ENCODE results near the gene ZNF814.
"Not testable (repeated sequence)": the region's sequence is repeated elsewhere in the genome, so short reads cannot be mapped to it uniquely, and the experiment has no call there.

ZNF814 gene

GRCh38 chr19:57907394-57907793 is 18.6 kb upstream of the ZNF814 start:
- WGBS (ENCODE audit: insufficient coverage): 93% methylated on average over 3 of the region's 3 CpGs
- CTCF ChIA-PET: interaction anchor here (1.1 kb wide), 1 partner anchor 9 kb away, joined by 3 read pairs; no protein-coding TSS in a partner anchor

GRCh38 chr19:57905258-57905657 is 16.4 kb upstream of the ZNF814 start:
- ChIA-PET CTCF (no interaction called here), POLR2A (interaction anchor here (0.6 kb wide), 1 partner anchor 268 kb away, joined by 3 read pairs; no protein-coding TSS in a partner anchor)
- H3K9me3 ChIP-seq (ENCODE audit: control extremely low read depth in 1 of 5, control insufficient read depth in 4 of 5, insufficient read depth in 2 of 5, low read depth in 1 of 5, low read length in 4 of 5): peaks cover 0 to 3% (median 0%) of the 10 kb centered on the region in 5 experiments
- no peak for DNase-seq
- peaks cover 0 to 2% (median 0%) of the 10 kb centered on the region in 4 experiments for H3K4me1 ChIP-seq (ENCODE audit: control extremely low read depth in 1 of 4, control insufficient read depth in 4 of 4, insufficient read depth in 4 of 4, low read length in 3 of 4)
- 100% methylated on average over 2 of the region's 6 CpGs for WGBS (ENCODE audit: insufficient coverage)
- H3K36me3 ChIP-seq (ENCODE audit: control insufficient read depth in 4 of 4, insufficient read depth in 4 of 4, low read length in 3 of 4): peaks cover 2 to 22% (median 10%) of the 10 kb centered on the region in 4 experiments
- no peak overlapping the region for H3K27ac ChIP-seq (ENCODE audit: insufficient read depth in 1 of 2, low read depth in 1 of 2, low read length in 2 of 2, poor library complexity in 1 of 2, severe bottlenecking in 2 of 2)
- H3K27me3 ChIP-seq (replicated peaks in 2 of 5; ENCODE audit: control insufficient read depth in 4 of 5, insufficient read depth in 5 of 5, low read length in 4 of 5): no peaks in the 10 kb centered on the region
- H3K4me3 ChIP-seq (ENCODE audit: control insufficient read depth in 1 of 7, extremely low read depth in 1 of 7, insufficient read depth in 4 of 7, low read depth in 2 of 7, low read length in 6 of 7): no peak overlapping the region

More at GRCh38 chr19:57907394-57907793, 18.6 kb upstream of the ZNF814 start:
- Histone ChIP-seq H3K4me3 (ENCODE audit: control insufficient read depth in 1 of 7, extremely low read depth in 1 of 7, insufficient read depth in 4 of 7, low read depth in 2 of 7, low read length in 6 of 7) (no peak overlapping the region), H3K4me1 (ENCODE audit: control extremely low read depth in 1 of 4, control insufficient read depth in 4 of 4, insufficient read depth in 4 of 4, low read length in 3 of 4) (peaks cover 0 to 2% (median 0%) of the 10 kb centered on the region in 4 experiments), H3K36me3 (ENCODE audit: control insufficient read depth in 4 of 4, insufficient read depth in 4 of 4, low read length in 3 of 4) (peaks cover 4 to 33% (median 24%) of the 10 kb centered on the region in 4 experiments), H3K9me3 (ENCODE audit: control extremely low read depth in 1 of 5, control insufficient read depth in 4 of 5, insufficient read depth in 2 of 5, low read depth in 1 of 5, low read length in 4 of 5) (peaks cover 0 to 3% (median 0%) of the 10 kb centered on the region in 5 experiments), H3K27ac (ENCODE audit: insufficient read depth in 1 of 2, low read depth in 1 of 2, low read length in 2 of 2, poor library complexity in 1 of 2, severe bottlenecking in 2 of 2) (no peak overlapping the region), H3K27me3 (replicated peaks in 2 of 5; ENCODE audit: control insufficient read depth in 4 of 5, insufficient read depth in 5 of 5, low read length in 4 of 5) (no peaks in the 10 kb centered on the region)
- no peak for DNase-seq
- POLR2A ChIA-PET: interaction anchor here (0.7 kb wide), 1 partner anchor 10 kb away, joined by 3 read pairs; the partner anchor contains the start of gene ZNF417

- 72% methylated on average over 5 of the region's 7 CpGs for WGBS (ENCODE audit: insufficient coverage)
- Histone ChIP-seq H3K4me3 (ENCODE audit: control insufficient read depth in 1 of 7, extremely low read depth in 1 of 7, insufficient read depth in 4 of 7, low read depth in 2 of 7, low read length in 6 of 7) (no peak overlapping the region), H3K4me1 (ENCODE audit: control extremely low read depth in 1 of 4, control insufficient read depth in 4 of 4, insufficient read depth in 4 of 4, low read length in 3 of 4) (peaks cover 0 to 2% (median 0%) of the 10 kb centered on the region in 4 experiments), H3K27me3 (replicated peaks in 2 of 5; ENCODE audit: control insufficient read depth in 4 of 5, insufficient read depth in 5 of 5, low read length in 4 of 5) (no peaks in the 10 kb centered on the region), H3K36me3 (ENCODE audit: control insufficient read depth in 4 of 4, insufficient read depth in 4 of 4, low read length in 3 of 4) (peaks cover 2 to 17% (median 6%) of the 10 kb centered on the region in 4 experiments), H3K9me3 (ENCODE audit: control extremely low read depth in 1 of 5, control insufficient read depth in 4 of 5, insufficient read depth in 2 of 5, low read depth in 1 of 5, low read length in 4 of 5) (peaks cover 0 to 1% (median 0%) of the 10 kb centered on the region in 5 experiments), H3K27ac (ENCODE audit: insufficient read depth in 1 of 2, low read depth in 1 of 2, low read length in 2 of 2, poor library complexity in 1 of 2, severe bottlenecking in 2 of 2) (no peak overlapping the region)
- ChIA-PET CTCF (interaction anchor here (1.0 to 1.3 kb wide), 2 partner anchors 11 to 496 kb away, joined by 3 read pairs; no protein-coding TSS in a partner anchor), POLR2A (no interaction called here)
- DNase-seq: no peak
Observed at GRCh38 chr19:57903618-57904184, 14.9 kb upstream of the ZNF814 start.

GRCh38 chr19:57900311-57900710 is 11.5 kb upstream of the ZNF814 start:
- Histone ChIP-seq H3K27me3 (replicated peaks in 2 of 5; ENCODE audit: control insufficient read depth in 4 of 5, insufficient read depth in 5 of 5, low read length in 4 of 5) (no peaks in the 10 kb centered on the region), H3K4me3 (ENCODE audit: control insufficient read depth in 1 of 7, extremely low read depth in 1 of 7, insufficient read depth in 4 of 7, low read depth in 2 of 7, low read length in 6 of 7) (no peak overlapping the region), H3K36me3 (ENCODE audit: control insufficient read depth in 4 of 4, insufficient read depth in 4 of 4, low read length in 3 of 4) (peaks cover 0 to 3% (median 0%) of the 10 kb centered on the region in 4 experiments), H3K9me3 (ENCODE audit: control extremely low read depth in 1 of 5, control insufficient read depth in 4 of 5, insufficient read depth in 2 of 5, low read depth in 1 of 5, low read length in 4 of 5) (no peaks in the 10 kb centered on the region), H3K27ac (ENCODE audit: insufficient read depth in 1 of 2, low read depth in 1 of 2, low read length in 2 of 2, poor library complexity in 1 of 2, severe bottlenecking in 2 of 2) (no peak overlapping the region), H3K4me1 (ENCODE audit: control extremely low read depth in 1 of 4, control insufficient read depth in 4 of 4, insufficient read depth in 4 of 4, low read length in 3 of 4) (peaks cover 0 to 2% (median 0%) of the 10 kb centered on the region in 4 experiments)
- WGBS (ENCODE audit: insufficient coverage): 95% methylated on average over 5 of the region's 5 CpGs
- ChIA-PET POLR2A (interaction anchor here (0.6 kb wide), 1 partner anchor 33 kb away, joined by 3 read pairs; no protein-coding TSS in a partner anchor), CTCF (no interaction called here)
- no peak for DNase-seq

GRCh38 chr19:57890706-57891105 is 1.9 kb upstream of the ZNF814 start:
- CTCF ChIA-PET; POLR2A ChIA-PET; H3K4me3 ChIP-seq (ENCODE audit: control insufficient read depth in 1 of 7, extremely low read depth in 1 of 7, insufficient read depth in 4 of 7, low read depth in 2 of 7, low read length in 6 of 7); DNase-seq; H3K27ac ChIP-seq (ENCODE audit: insufficient read depth in 1 of 2, low read depth in 1 of 2, low read length in 2 of 2, poor library complexity in 1 of 2, severe bottlenecking in 2 of 2); H3K27me3 ChIP-seq (replicated peaks in 2 of 5; ENCODE audit: control insufficient read depth in 4 of 5, insufficient read depth in 5 of 5, low read length in 4 of 5): not testable (repeated sequence)
- Histone ChIP-seq H3K4me1 (ENCODE audit: control extremely low read depth in 1 of 4, control insufficient read depth in 4 of 4, insufficient read depth in 4 of 4, low read length in 3 of 4) (peaks cover 5 to 14% (median 10%) of the 10 kb centered on the region in 4 experiments), H3K36me3 (ENCODE audit: control insufficient read depth in 4 of 4, insufficient read depth in 4 of 4, low read length in 3 of 4) (peaks cover 0 to 12% (median 5%) of the 10 kb centered on the region in 4 experiments), H3K9me3 (ENCODE audit: control extremely low read depth in 1 of 5, control insufficient read depth in 4 of 5, insufficient read depth in 2 of 5, low read depth in 1 of 5, low read length in 4 of 5) (peaks cover 0 to 11% (median 5%) of the 10 kb centered on the region in 5 experiments)
- 92% methylated on average over 3 of the region's 3 CpGs for WGBS (ENCODE audit: insufficient coverage)

GRCh38 chr19:57888107-57888559 is 704 bp downstream of the ZNF814 start:
- Histone ChIP-seq H3K4me3 (ENCODE audit: control insufficient read depth in 1 of 7, extremely low read depth in 1 of 7, insufficient read depth in 4 of 7, low read depth in 2 of 7, low read length in 6 of 7) (peak overlapping the region; percentile 74 to 98 (median 95)), H3K4me1 (ENCODE audit: control extremely low read depth in 1 of 4, control insufficient read depth in 4 of 4, insufficient read depth in 4 of 4, low read length in 3 of 4) (peaks cover 5 to 14% (median 10%) of the 10 kb centered on the region in 4 experiments), H3K27ac (ENCODE audit: insufficient read depth in 1 of 2, low read depth in 1 of 2, low read length in 2 of 2, poor library complexity in 1 of 2, severe bottlenecking in 2 of 2) (peak overlapping the region; percentile 58 to 74), H3K27me3 (replicated peaks in 2 of 5; ENCODE audit: control insufficient read depth in 4 of 5, insufficient read depth in 5 of 5, low read length in 4 of 5) (no peaks in the 10 kb centered on the region), H3K36me3 (ENCODE audit: control insufficient read depth in 4 of 4, insufficient read depth in 4 of 4, low read length in 3 of 4) (peaks cover 10 to 32% (median 24%) of the 10 kb centered on the region in 4 experiments), H3K9me3 (ENCODE audit: control extremely low read depth in 1 of 5, control insufficient read depth in 4 of 5, insufficient read depth in 2 of 5, low read depth in 1 of 5, low read length in 4 of 5) (peaks cover 0 to 28% (median 12%) of the 10 kb centered on the region in 5 experiments)
- no peak for DNase-seq
- 6% methylated on average over 4 of the region's 8 CpGs for WGBS (ENCODE audit: insufficient coverage)
- ChIA-PET POLR2A (no interaction called here), CTCF (no interaction called here)
